Measurements from ENCODE around the gene SYNE1.
"Not testable (repeated sequence)": the region's sequence is repeated elsewhere in the genome, so short reads cannot be mapped to it uniquely, and the experiment has no call there.

The SYNE1 gene

GRCh38 chr6:152167641-152168603 lies 469.2 kb downstream of the SYNE1 start:
- DNase-seq: no peak

DNA sequence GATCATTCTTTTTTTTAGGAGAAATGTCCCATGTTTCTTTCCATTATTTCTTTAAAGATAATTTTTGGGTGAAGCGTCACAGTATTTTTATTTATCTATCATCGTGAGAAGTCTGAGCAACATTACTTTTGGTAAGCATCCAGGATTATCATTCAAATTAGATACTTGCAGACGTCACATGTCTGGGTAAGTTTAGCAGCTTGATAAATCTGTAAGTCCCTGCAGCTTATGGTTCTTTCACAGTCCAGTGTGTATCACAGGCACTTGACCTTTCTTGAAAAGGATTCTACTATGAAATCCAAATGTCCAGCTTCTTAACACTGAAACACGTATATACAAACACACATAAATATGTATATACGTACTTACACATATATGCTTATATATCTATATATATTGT lies 470.3 kb downstream of the SYNE1 start:
- no peak for DNase-seq

DNA sequence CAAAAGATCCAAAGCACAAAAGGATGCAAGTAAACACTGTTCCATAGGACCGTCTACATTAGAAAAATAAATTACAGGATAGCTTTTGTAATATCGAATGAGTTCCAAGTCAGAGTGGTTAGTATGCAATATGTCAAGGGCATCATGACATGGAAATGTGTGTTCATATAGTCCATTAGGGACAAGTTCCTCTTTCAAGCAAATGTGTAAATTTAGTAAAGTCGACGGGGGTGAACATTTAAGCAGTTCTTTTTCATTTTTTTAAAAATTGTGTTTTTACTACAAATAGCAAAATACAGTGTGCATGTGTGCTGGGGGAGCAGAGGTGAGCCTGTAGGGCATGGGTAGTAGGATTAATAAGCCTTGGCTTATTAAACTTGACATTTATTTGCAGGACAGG lies 470.7 kb downstream of the SYNE1 start:
- no peak for DNase-seq

DNA sequence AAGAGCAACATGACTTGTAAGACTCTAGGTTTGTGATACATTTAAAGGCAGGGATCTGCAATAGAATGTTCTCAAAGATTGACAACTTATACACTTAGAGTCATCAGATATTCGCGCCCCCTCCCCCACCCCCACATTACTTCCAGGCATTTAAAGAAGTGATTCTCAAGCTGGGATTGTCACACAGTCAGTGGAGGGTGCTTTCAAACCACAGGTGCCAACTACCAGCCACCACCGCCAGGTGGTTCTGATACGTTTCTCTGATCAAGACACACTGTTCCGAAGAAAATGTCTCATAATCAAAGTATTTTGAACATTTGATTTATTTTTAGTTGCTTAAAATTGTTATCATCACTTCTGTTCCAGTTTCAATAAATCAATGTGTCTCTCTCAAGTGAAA lies 472.2 kb downstream of the SYNE1 start:
- no peak for DNase-seq

DNA sequence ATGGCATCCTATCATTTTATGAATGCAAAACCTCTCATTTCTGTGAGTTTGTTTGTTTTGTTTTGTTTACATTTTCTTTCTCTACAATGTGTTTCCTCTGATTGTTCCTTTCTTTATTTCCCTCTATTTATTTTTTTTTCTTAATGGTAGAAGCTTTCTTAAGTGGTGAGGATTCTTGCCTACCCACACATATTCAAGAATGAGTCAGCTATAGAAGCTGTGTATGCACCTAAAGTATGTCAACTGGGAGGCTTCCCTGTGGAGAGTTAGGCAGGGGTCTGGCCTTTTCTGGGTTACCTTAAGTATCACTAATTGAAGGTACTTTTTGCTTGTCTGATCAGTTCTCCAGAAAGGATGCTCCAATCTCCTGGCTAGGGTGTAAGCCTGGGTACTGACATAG lies 475.7 kb downstream of the SYNE1 start:
- no peak for DNase-seq

DNA sequence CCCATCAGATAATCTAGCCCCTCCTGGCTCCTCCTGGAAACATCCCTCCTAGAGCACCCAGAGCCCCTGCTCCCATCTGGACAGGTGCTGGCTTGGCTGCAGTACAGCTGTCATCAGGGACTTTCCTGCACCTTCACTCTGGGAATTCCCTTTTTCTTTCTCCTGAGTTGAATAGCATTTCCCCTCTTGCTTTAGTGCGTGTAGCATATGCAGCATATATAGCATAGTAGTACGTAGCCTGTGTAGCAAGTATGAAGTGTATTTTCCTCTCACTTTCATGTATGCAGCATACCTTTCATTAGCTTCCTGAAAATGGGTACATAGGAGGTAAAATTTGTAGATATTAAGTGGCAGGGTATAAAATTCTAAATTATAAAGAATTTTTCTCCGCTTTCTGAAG lies 476.8 kb downstream of the SYNE1 start:
- DNase-seq: no peak

DNA sequence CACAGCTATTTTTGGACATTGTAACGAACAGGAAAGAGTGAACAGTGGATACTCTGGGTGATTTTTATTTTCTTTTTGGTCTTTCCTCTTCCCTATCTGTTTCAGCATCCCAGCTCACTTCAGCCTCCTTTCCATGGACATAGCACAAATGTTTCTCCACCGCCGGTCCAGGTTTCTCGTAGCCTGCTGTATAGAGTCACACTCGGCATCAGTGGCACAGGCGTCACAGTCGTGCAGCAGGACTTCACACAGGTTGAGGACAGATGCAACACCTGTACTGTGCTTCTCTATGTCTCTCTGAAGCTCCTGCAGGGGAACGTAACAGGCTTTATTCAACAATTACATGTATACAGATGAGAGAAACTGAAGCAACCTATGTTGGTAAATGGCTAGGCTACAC lies 481.4 kb downstream of the SYNE1 start:
- DNase-seq: no peak

GRCh38 chr6:152154559-152155356 lies 482.4 kb downstream of the SYNE1 start:
- DNase-seq: no peak

- DNase-seq: no peak
Observed at GRCh38 chr6:152151920-152152319, 485.2 kb downstream of the SYNE1 start.

GRCh38 chr6:152150196-152150595 lies 487.0 kb downstream of the SYNE1 start:
- DNase-seq: no peak

GRCh38 chr6:152148412-152148811 lies 488.8 kb downstream of the SYNE1 start:
- DNase-seq: no peak

GRCh38 chr6:152147269-152147668 lies 489.9 kb downstream of the SYNE1 start:
- no peak for DNase-seq

DNA sequence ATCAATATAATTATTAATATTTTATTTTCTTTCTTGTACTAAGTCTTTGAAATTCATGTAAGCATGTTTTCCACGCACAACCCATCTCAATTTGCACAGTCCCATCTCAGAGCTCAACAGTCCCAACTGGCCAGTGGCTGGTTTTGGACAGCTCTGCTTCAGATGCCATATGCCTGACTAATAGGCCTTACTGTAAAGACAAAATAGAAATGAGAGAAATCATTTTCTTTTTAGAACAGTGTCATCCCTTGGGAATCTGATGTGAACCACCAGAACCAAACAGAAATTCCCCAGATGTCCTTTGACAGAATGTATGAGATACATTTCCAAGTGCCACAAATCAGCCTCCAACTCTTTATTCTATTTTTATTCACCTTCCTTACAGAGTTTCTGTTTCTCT lies 490.8 kb downstream of the SYNE1 start:
- DNase-seq: no peak

GRCh38 chr6:152143359-152143758 lies 493.8 kb downstream of the SYNE1 start:
- no peak for DNase-seq

GRCh38 chr6:152142105-152142504 lies 495.1 kb downstream of the SYNE1 start:
- no peak for DNase-seq

- not testable (repeated sequence) for DNase-seq
Observed at GRCh38 chr6:152138344-152138743, 498.8 kb downstream of the SYNE1 start.

DNA sequence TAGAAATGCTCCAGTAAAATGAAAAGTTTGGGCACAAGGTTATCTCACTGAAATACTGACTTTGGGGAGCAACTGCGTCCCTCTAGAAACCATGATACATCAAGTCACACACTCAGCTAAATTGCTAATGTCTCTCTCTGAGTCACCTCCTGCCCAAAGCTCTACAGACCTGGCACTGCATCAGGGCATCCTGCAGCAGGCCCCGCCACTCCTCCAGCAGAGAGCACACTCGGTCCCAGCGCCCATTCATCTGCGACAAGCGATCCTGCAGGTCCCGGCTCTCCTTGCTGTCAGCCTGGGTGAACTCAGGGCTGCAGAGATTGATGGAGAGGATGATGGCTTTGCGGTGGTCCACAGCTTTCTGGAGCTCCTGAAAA lies 500.7 kb downstream of the SYNE1 start:
- no peak for DNase-seq

DNA sequence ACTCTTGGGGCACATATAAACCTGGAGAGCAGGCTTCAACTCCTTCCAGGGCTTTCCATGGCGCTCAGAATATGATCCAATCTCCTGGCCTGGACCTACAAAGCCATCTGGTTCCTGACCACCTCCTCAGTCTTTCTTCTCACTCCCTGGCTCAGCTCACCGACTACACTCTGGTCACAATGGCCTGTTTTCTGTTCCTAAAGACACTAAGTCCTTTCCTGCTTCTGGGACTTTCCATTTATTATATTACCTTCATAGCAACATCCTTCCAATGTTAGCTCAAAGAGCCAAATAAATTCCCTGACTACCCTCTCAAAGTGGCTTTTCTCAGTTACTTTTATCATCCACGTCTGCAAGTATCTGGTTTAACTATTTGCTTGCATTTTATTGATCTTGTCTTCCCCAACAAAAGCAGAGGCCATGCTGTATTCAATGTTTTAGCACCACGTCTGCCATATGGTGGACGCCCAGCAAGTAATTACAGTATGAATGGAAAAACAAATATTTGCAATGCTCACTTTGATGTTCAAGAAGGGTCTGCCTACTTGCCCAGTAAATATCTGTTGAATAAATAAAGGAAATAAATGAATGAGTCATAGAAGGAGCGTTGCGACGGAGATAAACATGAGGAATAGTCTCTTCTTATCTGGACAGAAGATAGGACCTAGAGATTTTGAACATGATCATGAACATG lies 501.3 kb downstream of the SYNE1 start:
- DNase-seq: no peak

- DNase-seq: no peak
Observed at GRCh38 chr6:152130441-152130840, 506.7 kb downstream of the SYNE1 start.

DNA sequence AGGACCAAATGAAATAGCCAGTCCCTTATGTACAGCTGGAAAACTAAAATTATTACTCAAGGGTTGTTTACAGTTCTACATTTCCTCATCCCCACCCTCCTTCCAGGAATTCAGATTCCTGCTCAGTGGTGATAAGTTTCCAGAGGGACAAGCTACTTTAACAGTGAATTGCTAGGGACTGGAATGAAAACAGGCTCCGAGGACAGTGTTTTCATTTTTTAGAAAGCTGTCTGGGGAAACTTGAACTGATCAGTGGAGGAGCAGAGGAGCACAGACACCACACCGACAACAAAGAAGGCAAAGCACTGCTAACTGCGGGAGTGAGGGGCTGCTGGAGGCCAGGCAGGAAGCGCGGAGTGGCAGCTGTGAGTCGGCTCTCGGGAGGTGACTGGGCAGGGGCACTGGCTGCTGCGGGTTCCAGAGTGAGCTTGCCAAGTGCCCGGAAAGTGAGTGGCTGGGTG lies 507.4 kb downstream of the SYNE1 start:
- no peak for DNase-seq

DNA sequence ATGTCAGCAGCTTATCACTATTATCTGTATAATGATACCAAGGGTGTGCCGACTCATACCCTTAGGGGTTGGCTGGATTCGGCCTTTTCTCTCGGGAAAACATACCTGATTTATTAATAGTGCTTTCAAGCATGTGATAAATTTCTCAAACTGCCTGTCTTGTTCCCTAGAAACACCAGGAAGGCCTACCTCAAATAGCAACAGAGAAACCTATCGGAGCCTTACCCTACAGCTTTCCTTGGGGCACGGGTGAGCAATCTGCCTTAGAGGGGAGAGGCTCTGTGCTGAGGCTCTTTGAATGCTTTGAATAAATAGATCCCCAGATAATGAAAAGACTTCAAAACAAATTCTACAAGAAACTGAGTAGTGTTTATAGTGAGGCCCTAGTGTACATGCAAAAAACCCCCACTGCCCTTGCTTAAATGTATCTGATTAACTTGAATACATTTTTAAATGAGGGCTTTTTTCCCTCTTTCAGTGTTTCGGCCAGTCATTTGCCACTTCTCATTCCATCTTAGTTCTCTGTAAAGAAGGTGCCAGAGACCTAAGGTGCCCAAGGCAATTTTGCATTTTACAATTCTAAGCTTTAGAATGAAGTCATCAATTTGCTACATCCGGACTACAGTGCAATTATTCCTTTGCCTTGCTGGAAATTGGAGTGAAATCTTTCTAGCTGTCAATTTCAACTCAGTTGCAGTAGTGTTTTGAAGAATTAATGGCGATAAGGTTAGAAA lies 509.6 kb downstream of the SYNE1 start:
- DNase-seq: no peak

DNA sequence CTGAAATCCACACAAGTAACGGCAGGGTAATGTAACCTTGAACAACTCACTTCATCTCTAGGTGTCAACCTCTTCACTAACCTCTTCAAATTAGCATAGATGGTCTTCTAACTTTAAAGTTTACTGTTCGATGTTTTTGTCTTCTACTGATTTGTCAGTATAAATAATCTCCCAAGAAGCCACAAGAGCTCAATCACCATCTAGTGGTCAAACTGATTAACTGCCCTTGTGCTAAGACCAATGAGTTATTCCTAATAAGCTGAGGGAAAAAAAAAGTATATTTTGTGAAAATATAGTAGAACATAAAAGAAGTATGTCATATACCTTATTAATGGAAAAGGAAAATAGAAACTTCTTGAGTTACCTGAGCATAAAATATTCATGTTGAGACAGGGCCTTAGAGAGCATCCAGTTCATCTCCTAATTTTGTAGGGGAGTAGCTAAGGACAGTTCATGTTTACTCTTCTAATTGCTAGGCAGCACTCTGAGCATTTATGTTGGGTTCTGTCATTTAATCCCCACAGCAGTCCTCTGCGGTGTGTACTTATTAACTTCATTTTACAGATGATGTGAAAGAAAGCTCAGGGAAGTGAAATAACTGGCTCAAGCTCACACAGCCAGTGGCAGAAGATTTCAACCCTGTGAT lies 512.6 kb downstream of the SYNE1 start:
- no peak for DNase-seq

All from CD4-positive, alpha-beta T cell treated with Interleukin-17A for 4 hours (primary cell).